Measurements from ENCODE around the gene CDH6. TPM values are rescaled to one million over a fixed set of nuclear protein-coding genes. Genes with fewer than 3 reads are reported as not detected.
"Not testable (repeated sequence)": the region's sequence is repeated elsewhere in the genome, so short reads cannot be mapped to it uniquely, and the experiment has no call there.

Gene CDH6
- total RNA-seq, 2 donors from 2014 or later: 6.0 to 7.6 TPM

- intact Hi-C loops (cut with DNase I): no loop called here
- no peak for DNase-seq (ENCODE audit: low spot score)
Observed at GRCh38 chr5:31359839-31360238, 166.4 kb downstream of the CDH6 start.

DNA sequence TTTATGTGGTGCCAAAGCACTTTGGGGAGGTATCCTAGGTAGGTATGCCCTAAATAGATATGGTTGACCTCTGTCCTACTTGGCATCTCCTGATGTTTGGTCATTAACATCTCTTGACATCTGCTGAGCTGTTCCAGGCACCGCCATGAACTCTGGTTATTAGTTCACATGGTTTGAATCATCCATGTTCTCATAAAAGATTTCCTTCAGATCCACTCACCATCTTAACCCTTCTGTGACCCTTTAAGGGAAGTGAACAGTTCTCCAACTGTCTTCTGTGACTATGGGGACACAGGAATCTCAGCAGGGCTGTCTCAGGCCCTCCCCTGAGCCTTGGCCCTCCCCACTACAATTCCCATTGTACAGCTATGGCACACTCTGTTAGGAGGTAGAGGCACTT lies 167.7 kb downstream of the CDH6 start:
- intact Hi-C loops (cut with DNase I): no loop called here
- no peak for DNase-seq (ENCODE audit: low spot score)

DNA sequence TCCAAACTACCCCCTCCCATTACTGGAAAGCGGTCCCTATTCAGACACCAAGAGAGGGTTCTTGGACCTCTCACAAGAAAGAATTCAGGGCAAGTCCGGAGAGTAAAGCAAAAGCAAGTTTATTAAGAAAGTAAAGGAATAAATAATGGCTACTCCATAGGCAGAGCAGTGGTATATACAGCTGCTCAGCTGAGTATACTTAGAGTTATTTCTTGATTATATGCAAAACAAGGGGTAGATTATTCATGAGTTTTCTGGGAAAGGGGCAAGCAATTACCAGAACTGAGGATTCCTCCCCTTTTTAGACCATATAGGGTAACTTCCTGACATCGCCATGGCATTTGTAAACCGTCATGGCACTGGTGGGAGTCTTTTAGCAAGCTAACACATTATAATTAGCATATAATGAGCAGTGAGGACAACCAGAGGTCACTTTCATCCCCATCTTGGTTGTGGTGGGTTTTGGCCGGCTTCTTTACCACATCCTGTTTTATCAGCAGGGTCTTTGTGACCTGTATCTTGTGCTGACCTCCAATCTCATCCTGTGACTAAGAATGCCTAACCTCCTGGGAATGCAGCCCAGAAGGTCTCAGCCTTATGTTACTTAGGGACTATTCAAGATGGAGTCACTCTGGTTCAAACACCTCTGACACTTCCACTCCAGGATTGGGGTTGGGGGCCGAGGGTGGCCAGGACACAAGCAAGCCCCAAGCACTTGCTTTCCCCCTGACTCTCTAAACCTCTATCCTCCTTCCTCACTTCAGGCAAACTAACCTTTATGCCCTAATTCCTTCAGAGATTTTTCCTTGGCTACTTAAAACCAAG lies 168.4 kb downstream of the CDH6 start:
- DNase-seq (ENCODE audit: low spot score); intact Hi-C loops (cut with DNase I): not testable (repeated sequence)

DNA sequence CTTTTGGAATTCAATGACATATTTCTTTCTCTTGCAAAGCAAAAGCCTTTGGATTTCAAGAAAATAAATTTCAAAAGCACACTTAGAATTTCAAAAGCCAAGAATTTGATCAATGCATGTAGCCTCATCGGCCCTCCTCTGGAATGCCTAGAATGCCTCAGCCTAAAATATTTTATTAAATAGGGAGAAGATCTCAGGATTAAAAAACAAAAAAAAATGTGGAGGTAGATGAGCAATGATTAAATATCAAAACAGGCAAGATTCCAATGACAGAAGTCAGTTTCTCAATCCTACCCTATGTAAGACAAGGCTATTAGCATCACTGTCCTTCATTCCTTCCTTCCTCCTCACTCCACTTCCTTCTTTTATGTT lies 169.0 kb downstream of the CDH6 start:
- DNase-seq (ENCODE audit: low spot score): no peak
- intact Hi-C loops (cut with DNase I): no loop called here

GRCh38 chr5:31362931-31363568 lies 169.6 kb downstream of the CDH6 start:
- intact Hi-C loops (cut with DNase I): no loop called here
- no peak for DNase-seq (ENCODE audit: low spot score)

GRCh38 chr5:31364881-31365636 lies 171.6 kb downstream of the CDH6 start:
- no peak for DNase-seq (ENCODE audit: low spot score)
- intact Hi-C loops (cut with DNase I): no loop called here

DNA sequence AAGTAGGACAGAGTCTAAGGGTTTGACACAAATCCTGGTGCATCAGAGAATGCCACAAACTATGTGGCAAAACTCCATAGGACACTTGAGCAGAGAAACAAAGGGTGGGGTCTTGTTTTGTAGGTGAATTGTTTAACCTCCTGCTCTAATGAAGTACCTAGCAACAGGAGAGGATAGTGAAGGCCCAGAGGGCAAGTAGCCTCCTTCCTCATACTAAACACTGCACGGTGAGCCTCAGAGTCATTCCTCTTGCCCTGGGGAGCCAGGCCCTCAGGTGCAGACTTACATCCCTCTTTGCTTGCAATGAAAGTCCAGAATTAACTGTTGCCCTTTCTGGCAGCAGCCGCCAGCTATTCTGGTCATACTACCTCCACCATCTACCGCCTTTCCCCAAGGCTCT lies 172.3 kb downstream of the CDH6 start:
- DNase-seq (ENCODE audit: low spot score): no peak
- intact Hi-C loops (cut with DNase I): no loop called here

GRCh38 chr5:31366941-31367340 lies 173.5 kb downstream of the CDH6 start:
- DNase-seq (ENCODE audit: low spot score): no peak
- intact Hi-C loops (cut with DNase I): no loop called here

GRCh38 chr5:31372124-31372523 lies 178.6 kb downstream of the CDH6 start:
- no peak for DNase-seq (ENCODE audit: low spot score)
- intact Hi-C loops (cut with DNase I): no loop called here

DNA sequence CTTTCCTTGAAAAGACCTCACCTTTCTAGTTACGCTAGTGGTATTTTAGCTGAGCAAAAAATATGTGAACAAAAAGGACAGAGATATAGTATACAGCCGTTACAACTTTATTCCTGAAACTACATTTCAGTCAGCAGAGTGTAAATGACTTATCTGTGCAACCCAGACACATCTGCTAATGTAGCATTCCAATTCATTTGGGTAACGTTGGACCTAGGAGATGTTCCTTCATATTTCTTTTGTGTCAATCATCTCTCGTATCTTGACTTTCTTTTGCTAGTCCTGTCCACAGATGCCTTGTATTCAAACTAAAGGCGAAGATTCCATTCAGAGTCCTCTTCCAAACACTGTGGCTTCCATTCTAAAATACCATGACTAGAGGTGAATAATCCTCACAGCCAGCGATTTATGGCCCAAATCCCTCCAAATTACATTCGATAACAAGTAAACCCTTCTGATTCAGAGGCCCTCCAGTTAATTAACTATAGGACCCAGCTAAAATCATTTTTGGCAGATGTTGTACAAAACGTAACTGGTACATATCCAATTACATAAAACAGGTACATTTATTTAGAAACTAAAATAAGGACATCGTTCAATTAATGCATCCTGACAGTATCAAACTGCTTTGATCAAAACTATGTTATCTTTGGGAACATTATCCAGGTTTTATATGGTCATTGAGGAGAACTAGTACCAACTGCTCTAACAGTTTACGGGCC lies 182.7 kb downstream of the CDH6 start:
- DNase-seq (ENCODE audit: low spot score): no peak

GRCh38 chr5:31377274-31377946 lies 183.9 kb downstream of the CDH6 start:
- intact Hi-C loops (cut with DNase I): no loop called here
- DNase-seq (ENCODE audit: low spot score): no peak

More for the DNA sequence above, 182.7 kb downstream of the CDH6 start:
- intact Hi-C loops (cut with DNase I): no loop called here

- DNase-seq (ENCODE audit: low spot score): no peak
- intact Hi-C loops (cut with DNase I): no loop called here
Observed at GRCh38 chr5:31378136-31378535, 184.7 kb downstream of the CDH6 start.
